Neural cell (in vitro differentiated cells): ENCODE results near the gene SPACA9. TPM values are rescaled to one million over a fixed set of nuclear protein-coding genes. Genes with fewer than 3 reads are reported as not detected.

ENCODE experiments used
- H2AFZ ChIP-seq: fragments of 200-600, 300-800 bp; sonication (generic), shearing (Covaris generic); 2 replicates; pipeline ENCODE4 v1.6.0; 2014; ENCODE audit warnings: low read depth, mild to moderate bottlenecking, antibody characterized with exemption, low read length, moderate library complexity
- H3F3A ChIP-seq: fragments of 200-600 bp; shearing (Covaris generic); 2 replicates; pipeline ENCODE4 v1.6.1; 2016; ENCODE audit warnings: mild to moderate bottlenecking, moderate library complexity, mixed read lengths, antibody characterized with exemption, low read length; ENCODE audit not compliant: insufficient read depth, poor library complexity, severe bottlenecking
- H3K27ac ChIP-seq: fragments of 200-600, 300-800 bp; sonication (generic), shearing (Covaris generic); 2 replicates; pipeline ENCODE4 v1.5.1; 2014; ENCODE audit warnings: mild to moderate bottlenecking, low read length, moderate library complexity
- H3K27me3 ChIP-seq: fragments of 300-800, 200-600 bp; sonication (generic), shearing (Covaris generic); 2 replicates; pipeline ENCODE4 v1.6.0; 2014; ENCODE audit warnings: mild to moderate bottlenecking, low read depth, low read length, moderate library complexity; ENCODE audit not compliant: insufficient read depth
- H3K36me3 ChIP-seq: fragments of 300-800, 200-600 bp; sonication (generic), shearing (Covaris generic); 2 replicates; pipeline ENCODE4 v1.5.1; 2014; ENCODE audit warnings: mild to moderate bottlenecking, antibody characterized with exemption, low read length, moderate library complexity; ENCODE audit not compliant: insufficient read depth
- H3K4me2 ChIP-seq: fragments of 300-800, 200-600 bp; sonication (generic), shearing (Covaris generic); 2 replicates; pipeline ENCODE4 v1.6.0; 2014; ENCODE audit warnings: mild to moderate bottlenecking, low read length
- H3K4me3 ChIP-seq: fragments of 300-800, 200-600 bp; sonication (generic), shearing (Covaris generic); 2 replicates; pipeline ENCODE4 v1.5.1; 2014; ENCODE audit warnings: mild to moderate bottlenecking, low read length, moderate library complexity
- H3K79me2 ChIP-seq: fragments of 200-600 bp; shearing (Covaris generic); replicated peaks from 2 replicates; pipeline ENCODE4 v1.6.0; 2014; ENCODE audit warnings: mild to moderate bottlenecking, low read length, moderate library complexity; ENCODE audit not compliant: insufficient read depth
- H3K9ac ChIP-seq: fragments of 300-800, 200-600 bp; sonication (generic), shearing (Covaris generic); 2 replicates; pipeline ENCODE4 v1.6.1; 2016; ENCODE audit warnings: mild to moderate bottlenecking, low read length, mixed read lengths
- H3K9me2 ChIP-seq: fragments of 200-600 bp; shearing (Covaris generic); 2 replicates; pipeline ENCODE4 v1.6.1; 2016; ENCODE audit warnings: mild to moderate bottlenecking, low read length, mixed read lengths; ENCODE audit not compliant: insufficient read depth
- H3K9me3 ChIP-seq: fragments of 200-600, 300-800 bp; sonication (generic), shearing (Covaris generic); 2 replicates; pipeline ENCODE4 v1.6.1; 2016; ENCODE audit warnings: mild to moderate bottlenecking, mixed run types, low read length, moderate library complexity, mixed read lengths
- H4K20me1 ChIP-seq: fragments of 200-600 bp; shearing (Covaris generic); 2 replicates; pipeline ENCODE4 v1.6.1; 2016; ENCODE audit warnings: mild to moderate bottlenecking, mixed run types; ENCODE audit not compliant: insufficient read depth
- EZH2 ChIP-seq: fragments of 200-600, 300-800 bp; shearing (Covaris generic), sonication (generic); IDR thresholded peaks from 2 replicates; pipeline ENCODE4 v1.6.1; 2014; ENCODE audit warnings: antibody characterized with exemption, low read length, borderline replicate concordance, mild to moderate bottlenecking; ENCODE audit not compliant: insufficient read depth, poor library complexity, severe bottlenecking
- RAD21 ChIP-seq: fragments of 450-650 bp; conservative IDR thresholded peaks from 2 replicates; pipeline ENCODE4 v1.6.1; 2014; ENCODE audit warnings: antibody characterized with exemption, mild to moderate bottlenecking, moderate library complexity
- SMC3 ChIP-seq: fragments of 450-650 bp; conservative IDR thresholded peaks from 2 replicates; pipeline ENCODE4 v1.6.1; 2014; ENCODE audit warnings: antibody characterized with exemption, mild to moderate bottlenecking, moderate library complexity; ENCODE audit not compliant: poor library complexity
- polyA plus RNA-seq: library from polyadenylated mRNA; depleted of rRNA; stranded (reverse); fragments of >200 nt; gene quantifications from 2 replicates; pipeline ENCODE4 v1.2.3, GENCODE V29; 2014
- TF ChIP-seq, protein P1 (sequence below): IDR thresholded peaks from 2 replicates; pipeline ENCODE4 v1.6.1; 2012; ENCODE audit warnings: borderline replicate concordance
- TF ChIP-seq, protein P2 (sequence below): fragments of 450-650 bp; IDR thresholded peaks from 2 replicates; pipeline ENCODE4 v1.5.1; 2014; ENCODE audit warnings: antibody characterized with exemption, mild to moderate bottlenecking, moderate library complexity; ENCODE audit not compliant: poor library complexity, severe bottlenecking

Gene SPACA9
- polyA plus RNA-seq, 1 donor from 2014 or later: 4.6 TPM

DNA sequence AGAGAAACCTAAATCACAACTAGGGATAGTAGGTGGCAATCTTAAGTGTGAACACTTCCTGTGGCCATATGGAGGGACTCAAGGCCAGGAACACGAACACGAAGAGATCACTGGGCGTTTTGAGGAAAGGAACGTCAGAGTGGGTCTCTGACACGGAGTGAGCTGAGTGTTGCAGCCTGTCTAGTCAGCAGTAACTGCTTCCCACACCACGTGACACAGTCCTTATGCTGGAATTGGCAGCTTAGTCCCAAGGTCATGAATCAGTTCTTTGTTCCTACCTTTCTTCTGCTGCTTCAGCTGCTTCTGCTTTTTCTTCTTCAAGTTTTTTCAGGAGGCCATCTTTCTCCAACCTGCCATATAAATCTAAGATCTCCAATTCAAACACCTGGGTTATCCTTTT, 18.2 kb downstream of the SPACA9 start:
- Histone ChIP-seq H3K27ac (no peak overlapping the region), H3K9me2 (no peaks in the 10 kb centered on the region), H2AFZ (no peak overlapping the region), H3K9me3 (no peaks in the 10 kb centered on the region), H3K4me3 (no peak overlapping the region), H3K9ac (no peak overlapping the region), H3K36me3 (no peaks in the 10 kb centered on the region), H4K20me1 (no peaks in the 10 kb centered on the region), H3K4me2 (no peak overlapping the region), H3K79me2 (no peaks in the 10 kb centered on the region), H3F3A (no peaks in the 10 kb centered on the region), H3K27me3 (no peaks in the 10 kb centered on the region)
- TF ChIP-seq, protein P1, sequence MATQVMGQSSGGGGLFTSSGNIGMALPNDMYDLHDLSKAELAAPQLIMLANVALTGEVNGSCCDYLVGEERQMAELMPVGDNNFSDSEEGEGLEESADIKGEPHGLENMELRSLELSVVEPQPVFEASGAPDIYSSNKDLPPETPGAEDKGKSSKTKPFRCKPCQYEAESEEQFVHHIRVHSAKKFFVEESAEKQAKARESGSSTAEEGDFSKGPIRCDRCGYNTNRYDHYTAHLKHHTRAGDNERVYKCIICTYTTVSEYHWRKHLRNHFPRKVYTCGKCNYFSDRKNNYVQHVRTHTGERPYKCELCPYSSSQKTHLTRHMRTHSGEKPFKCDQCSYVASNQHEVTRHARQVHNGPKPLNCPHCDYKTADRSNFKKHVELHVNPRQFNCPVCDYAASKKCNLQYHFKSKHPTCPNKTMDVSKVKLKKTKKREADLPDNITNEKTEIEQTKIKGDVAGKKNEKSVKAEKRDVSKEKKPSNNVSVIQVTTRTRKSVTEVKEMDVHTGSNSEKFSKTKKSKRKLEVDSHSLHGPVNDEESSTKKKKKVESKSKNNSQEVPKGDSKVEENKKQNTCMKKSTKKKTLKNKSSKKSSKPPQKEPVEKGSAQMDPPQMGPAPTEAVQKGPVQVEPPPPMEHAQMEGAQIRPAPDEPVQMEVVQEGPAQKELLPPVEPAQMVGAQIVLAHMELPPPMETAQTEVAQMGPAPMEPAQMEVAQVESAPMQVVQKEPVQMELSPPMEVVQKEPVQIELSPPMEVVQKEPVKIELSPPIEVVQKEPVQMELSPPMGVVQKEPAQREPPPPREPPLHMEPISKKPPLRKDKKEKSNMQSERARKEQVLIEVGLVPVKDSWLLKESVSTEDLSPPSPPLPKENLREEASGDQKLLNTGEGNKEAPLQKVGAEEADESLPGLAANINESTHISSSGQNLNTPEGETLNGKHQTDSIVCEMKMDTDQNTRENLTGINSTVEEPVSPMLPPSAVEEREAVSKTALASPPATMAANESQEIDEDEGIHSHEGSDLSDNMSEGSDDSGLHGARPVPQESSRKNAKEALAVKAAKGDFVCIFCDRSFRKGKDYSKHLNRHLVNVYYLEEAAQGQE: no peak

DNA sequence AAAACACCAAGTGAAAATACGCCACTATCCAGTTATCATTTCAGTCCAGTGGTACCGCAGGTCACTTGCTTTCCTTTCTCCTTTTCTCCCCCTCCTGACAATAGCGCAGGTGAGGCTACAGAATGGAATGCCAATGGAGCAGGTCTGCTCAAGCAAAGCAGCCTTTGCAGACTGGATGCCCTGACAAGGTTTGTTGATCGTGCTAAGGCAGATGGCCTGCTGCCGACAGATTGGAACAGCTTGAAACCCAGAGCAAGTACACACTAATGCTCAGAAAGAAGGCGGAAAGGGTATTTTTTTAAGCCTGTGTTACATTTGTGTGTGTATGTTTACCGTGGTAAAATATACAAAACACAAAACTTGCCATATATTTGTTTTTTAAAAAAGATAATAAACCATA, 19.4 kb downstream of the SPACA9 start:
- Histone ChIP-seq H3K9me2 (no peaks in the 10 kb centered on the region), H3K9me3 (no peaks in the 10 kb centered on the region), H3K27ac (no peak overlapping the region), H3K79me2 (no peaks in the 10 kb centered on the region), H2AFZ (no peak overlapping the region), H3K9ac (no peak overlapping the region), H3K36me3 (no peaks in the 10 kb centered on the region), H3K4me2 (no peak overlapping the region), H3F3A (no peaks in the 10 kb centered on the region), H4K20me1 (no peaks in the 10 kb centered on the region), H3K4me3 (no peak overlapping the region), H3K27me3 (no peaks in the 10 kb centered on the region)
- TF ChIP-seq EZH2: no peak
- TF ChIP-seq, protein P1: no peak

DNA sequence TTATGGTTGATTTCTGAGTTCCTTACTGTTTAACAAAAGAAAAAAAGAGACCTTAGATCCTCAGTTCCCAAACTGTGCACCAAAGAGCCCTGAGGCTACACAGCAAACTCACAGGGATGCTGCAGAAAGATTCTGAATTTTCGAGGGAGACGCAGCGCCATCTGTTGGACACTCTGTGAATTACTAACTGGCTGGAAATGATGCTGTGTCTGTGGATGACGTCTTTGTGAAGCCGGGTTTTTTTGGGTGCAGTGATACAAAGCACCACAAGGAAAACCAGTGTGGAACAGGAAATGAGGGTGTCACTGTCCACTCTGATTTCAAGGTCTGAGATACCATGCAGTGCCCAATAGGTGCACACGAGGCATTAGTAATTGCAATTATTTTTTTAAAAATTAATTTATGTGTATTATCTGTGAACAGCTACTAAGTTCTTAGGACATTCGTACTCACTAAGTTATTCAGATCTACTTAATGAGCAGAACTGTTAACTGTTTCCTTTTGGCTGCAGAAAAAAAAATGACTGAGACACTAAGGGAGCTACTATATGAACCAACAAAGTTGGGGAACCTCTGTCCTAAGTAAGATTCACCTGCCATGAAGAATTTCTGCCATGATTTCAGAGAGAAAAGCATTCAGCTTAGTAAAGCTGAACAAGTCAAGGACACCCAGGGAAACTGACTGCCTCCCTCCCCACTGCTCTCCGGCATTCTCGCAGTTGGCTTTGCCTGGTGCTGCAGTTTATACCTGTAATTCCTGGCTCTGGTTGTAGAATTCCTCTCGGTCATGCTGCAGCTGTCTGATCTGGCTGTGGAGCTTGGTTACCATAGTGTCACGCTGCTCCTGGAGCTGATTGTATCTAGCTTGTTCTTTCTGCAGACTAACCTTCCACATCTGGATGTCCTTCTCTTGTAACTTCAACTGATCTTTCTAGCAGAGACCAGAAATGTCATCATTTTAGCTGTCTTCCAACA, 23.4 kb downstream of the SPACA9 start:
- Histone ChIP-seq H3K4me3 (no peak overlapping the region), H3F3A (no peaks in the 10 kb centered on the region), H3K36me3 (no peaks in the 10 kb centered on the region), H3K9ac (no peak overlapping the region), H3K79me2 (no peaks in the 10 kb centered on the region), H4K20me1 (no peaks in the 10 kb centered on the region), H3K9me2 (no peaks in the 10 kb centered on the region), H3K27me3 (no peaks in the 10 kb centered on the region), H3K27ac (no peak overlapping the region), H2AFZ (no peak overlapping the region), H3K4me2 (no peak overlapping the region), H3K9me3 (no peaks in the 10 kb centered on the region)
- TF ChIP-seq RAD21 (peak; percentile 73), SMC3 (peak; percentile 79)
- TF ChIP-seq, protein P2, sequence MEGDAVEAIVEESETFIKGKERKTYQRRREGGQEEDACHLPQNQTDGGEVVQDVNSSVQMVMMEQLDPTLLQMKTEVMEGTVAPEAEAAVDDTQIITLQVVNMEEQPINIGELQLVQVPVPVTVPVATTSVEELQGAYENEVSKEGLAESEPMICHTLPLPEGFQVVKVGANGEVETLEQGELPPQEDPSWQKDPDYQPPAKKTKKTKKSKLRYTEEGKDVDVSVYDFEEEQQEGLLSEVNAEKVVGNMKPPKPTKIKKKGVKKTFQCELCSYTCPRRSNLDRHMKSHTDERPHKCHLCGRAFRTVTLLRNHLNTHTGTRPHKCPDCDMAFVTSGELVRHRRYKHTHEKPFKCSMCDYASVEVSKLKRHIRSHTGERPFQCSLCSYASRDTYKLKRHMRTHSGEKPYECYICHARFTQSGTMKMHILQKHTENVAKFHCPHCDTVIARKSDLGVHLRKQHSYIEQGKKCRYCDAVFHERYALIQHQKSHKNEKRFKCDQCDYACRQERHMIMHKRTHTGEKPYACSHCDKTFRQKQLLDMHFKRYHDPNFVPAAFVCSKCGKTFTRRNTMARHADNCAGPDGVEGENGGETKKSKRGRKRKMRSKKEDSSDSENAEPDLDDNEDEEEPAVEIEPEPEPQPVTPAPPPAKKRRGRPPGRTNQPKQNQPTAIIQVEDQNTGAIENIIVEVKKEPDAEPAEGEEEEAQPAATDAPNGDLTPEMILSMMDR: peak; percentile 92
- TF ChIP-seq, protein P1: no peak
